ENCODE data around the gene PLPP3.

GRCh38 chr1:56571448-56571847 is 7.9 kb downstream of the PLPP3 start:
- TF ChIP-seq SIN3A (IDR thresholded peaks at IDR 0.05; ENCODE audit: borderline replicate concordance, insufficient read depth, low read length) (no peak), POLR2AphosphoS5 (IDR thresholded peaks at IDR 0.05; ENCODE audit: low read depth, low read length) (no peak)

Measured in PFSK-1 (cell line).